Spinal cord (tissue), 10 donors: ENCODE data around the gene INO80. TPM values are rescaled to one million over a fixed set of nuclear protein-coding genes. Genes with fewer than 3 reads are reported as not detected.
"Not testable (repeated sequence)": the region's sequence is repeated elsewhere in the genome, so short reads cannot be mapped to it uniquely, and the experiment has no call there.

Experiments used
- DNase-seq, 6 donors: peaks; one replicate each; pipeline versions ENCODE4 v3.0.0 to v3.0.0-alpha.2; 2013 to 2015; ENCODE audit warnings: low spot score in 6 of 6, low read depth in 4 of 6
- H3K27ac ChIP-seq: one replicate; pipeline ENCODE4 v1.5.1; 2013; ENCODE audit warnings: low read depth, low read length, control low read depth
- H3K27me3 ChIP-seq: one replicate; pipeline ENCODE4 v1.6.1; 2013; ENCODE audit warnings: low read length; ENCODE audit not compliant: control insufficient read depth, insufficient read depth
- H3K36me3 ChIP-seq: one replicate; pipeline ENCODE4 v1.6.1; 2013; ENCODE audit warnings: low read length; ENCODE audit not compliant: control insufficient read depth, insufficient read depth
- H3K4me1 ChIP-seq: one replicate; pipeline ENCODE4 v1.6.1; 2013; ENCODE audit warnings: low read length; ENCODE audit not compliant: control insufficient read depth, insufficient read depth
- H3K4me3 ChIP-seq: one replicate; pipeline ENCODE4 v1.5.1; 2013; ENCODE audit warnings: low read depth, low read length, control low read depth
- H3K9me3 ChIP-seq: one replicate; pipeline ENCODE4 v1.6.1; 2013; ENCODE audit warnings: low read length; ENCODE audit not compliant: control insufficient read depth, insufficient read depth
- WGBS: methylation state at CpG from one replicate; pipeline ENCODE4 v1.1.5; 2013; ENCODE audit warnings: missing lambda C conversion rate; ENCODE audit not compliant: insufficient coverage; 5-methylcytosine and 5-hydroxymethylcytosine counted together
- polyA plus RNA-seq, 2 donors: library from polyadenylated mRNA; unstranded; fragments of 120-200 nt; gene quantifications; one replicate each; pipeline ENCODE4 v1.2.1, GENCODE V29; 2013; ENCODE audit not compliant: insufficient read length in 2 of 2
- total RNA-seq, 2 donors: library from RNA; depleted of rRNA in 1 of 2; stranded (reverse); fragments of 120-200 nt in 1 of 2; fragments of >200 nt in 1 of 2; gene quantifications; one replicate each; pipeline versions ENCODE4 v1.2.3 to v1.2.4, GENCODE V29; 2013 to 2014
- donor health status: healthy.

INO80 gene
- total and polyA plus RNA-seq, 4 donors = 15.9 to 27.8 (median 19.3) TPM

DNA sequence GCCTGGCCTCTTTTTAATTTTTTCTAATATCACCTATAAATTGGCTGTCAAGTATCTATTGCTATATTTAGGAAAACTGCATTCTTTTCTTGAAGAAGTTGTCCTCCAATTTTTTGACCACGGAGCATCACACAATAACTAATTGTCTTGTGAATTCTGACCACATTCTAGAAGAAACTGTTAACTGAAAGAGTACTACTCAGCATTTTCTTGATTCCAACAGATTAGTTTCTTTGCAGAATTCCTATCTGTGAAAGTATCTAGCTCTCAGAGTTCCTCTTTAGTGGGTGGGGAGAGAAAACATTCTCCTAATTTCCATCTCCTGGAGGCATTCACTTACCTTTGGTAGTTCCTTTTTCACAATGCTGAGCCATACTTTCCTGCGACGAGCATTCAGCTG is 31.1 kb downstream of the INO80 start:
- no peaks in the 10 kb centered on the region for H3K27me3 ChIP-seq
- no peak overlapping the region for H3K27ac ChIP-seq
- peaks cover 66% of the 10 kb centered on the region for H3K36me3 ChIP-seq
- no peak overlapping the region for H3K4me3 ChIP-seq
- 92% methylated on average over 3 of the region's 3 CpGs for WGBS
- no peaks in the 10 kb centered on the region for H3K4me1 ChIP-seq
- H3K9me3 ChIP-seq = no peaks in the 10 kb centered on the region
- no peak for DNase-seq

DNA sequence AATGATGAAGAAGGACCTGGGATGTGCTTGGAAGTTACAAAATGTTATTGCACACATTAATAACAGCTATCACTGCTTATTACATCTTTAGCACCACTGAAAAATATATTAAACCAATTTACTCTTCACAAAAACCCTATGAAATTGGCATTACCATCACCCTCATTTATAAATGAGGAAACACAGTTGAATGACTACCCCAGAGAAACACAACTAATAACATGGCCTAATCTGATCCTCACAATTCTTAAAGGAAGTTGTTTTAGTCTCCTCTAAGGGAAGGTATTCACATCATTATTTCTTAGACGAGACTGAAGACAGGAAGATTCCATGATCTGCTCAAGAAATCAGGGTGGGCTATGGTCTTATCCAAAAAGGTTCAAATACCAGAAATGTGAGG is 35.9 kb downstream of the INO80 start:
- H3K27me3 ChIP-seq = no peaks in the 10 kb centered on the region
- no peaks in the 10 kb centered on the region for H3K9me3 ChIP-seq
- H3K27ac ChIP-seq = no peak overlapping the region
- no CpG with 5 or more reads among the region's 1 CpG for WGBS
- peak in 1 of 6 donors; percentile 15 for DNase-seq
- H3K4me3 ChIP-seq = no peak overlapping the region
- peaks cover 79% of the 10 kb centered on the region for H3K36me3 ChIP-seq
- H3K4me1 ChIP-seq = no peaks in the 10 kb centered on the region

- Histone ChIP-seq H3K9me3 (no peaks in the 10 kb centered on the region), H3K36me3 (peaks cover 79% of the 10 kb centered on the region), H3K4me3 (no peak overlapping the region), H3K27me3 (no peaks in the 10 kb centered on the region), H3K27ac (no peak overlapping the region), H3K4me1 (no peaks in the 10 kb centered on the region)
- DNase-seq = no peak
- WGBS = 81% methylated on average over 8 of the region's 8 CpGs
Measured at GRCh38 chr15:41079717-41080116, 36.4 kb downstream of the INO80 start.

DNA sequence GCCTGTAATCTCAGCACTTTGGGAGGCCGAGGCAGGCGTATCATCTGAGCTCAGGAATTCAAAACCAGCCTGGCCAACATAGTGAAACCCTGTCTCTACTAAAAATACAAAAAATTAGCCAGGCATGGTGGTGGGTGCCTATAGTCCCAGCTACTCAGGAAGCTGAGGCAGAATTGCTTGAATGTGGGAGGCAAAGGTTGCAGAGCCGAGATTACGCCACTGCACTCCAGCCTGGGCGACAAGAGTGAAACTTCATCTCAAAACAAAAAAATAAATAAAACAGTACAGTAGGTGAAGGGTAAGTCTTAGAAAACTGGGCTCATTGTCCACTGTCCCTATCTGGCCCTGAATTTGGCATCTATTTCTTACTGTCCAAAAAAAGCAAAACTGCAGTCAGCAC is 37.2 kb downstream of the INO80 start:
- not testable (repeated sequence) for H3K27ac ChIP-seq, H3K4me3 ChIP-seq, H3K9me3 ChIP-seq, H3K4me1 ChIP-seq, H3K27me3 ChIP-seq, DNase-seq
- WGBS = 100% methylated on average over 1 of the region's 5 CpGs
- peaks cover 74% of the 10 kb centered on the region for H3K36me3 ChIP-seq

- no peak overlapping the region for H3K4me3 ChIP-seq
- no CpG with 5 or more reads among the region's 7 CpGs for WGBS
- H3K27me3 ChIP-seq = no peaks in the 10 kb centered on the region
- H3K4me1 ChIP-seq = no peaks in the 10 kb centered on the region
- no peak overlapping the region for H3K27ac ChIP-seq
- DNase-seq = no peak
- no peaks in the 10 kb centered on the region for H3K9me3 ChIP-seq
- peaks cover 71% of the 10 kb centered on the region for H3K36me3 ChIP-seq
Measured at GRCh38 chr15:41078125-41078524, 38.0 kb downstream of the INO80 start.

GRCh38 chr15:41073028-41073427 is 43.1 kb downstream of the INO80 start:
- Histone ChIP-seq H3K4me3 (no peak overlapping the region), H3K27me3 (no peaks in the 10 kb centered on the region), H3K4me1 (no peaks in the 10 kb centered on the region), H3K27ac (no peak overlapping the region), H3K36me3 (peaks cover 59% of the 10 kb centered on the region), H3K9me3 (no peaks in the 10 kb centered on the region)
- DNase-seq = no peak
- WGBS = no CpG with 5 or more reads among the region's 3 CpGs

- Histone ChIP-seq H3K27ac (no peak overlapping the region), H3K27me3 (no peaks in the 10 kb centered on the region), H3K36me3 (peaks cover 53% of the 10 kb centered on the region), H3K9me3 (no peaks in the 10 kb centered on the region), H3K4me3 (no peak overlapping the region), H3K4me1 (no peaks in the 10 kb centered on the region)
- WGBS = no CpG with 5 or more reads among the region's 3 CpGs
- DNase-seq = no peak
Measured at GRCh38 chr15:41072013-41072412, 44.1 kb downstream of the INO80 start.

GRCh38 chr15:41066516-41066915 is 49.6 kb downstream of the INO80 start:
- no peak overlapping the region for H3K4me3 ChIP-seq
- H3K27me3 ChIP-seq = no peaks in the 10 kb centered on the region
- 88% methylated on average over 2 of the region's 7 CpGs for WGBS
- H3K4me1 ChIP-seq = no peaks in the 10 kb centered on the region
- peaks cover 4% of the 10 kb centered on the region for H3K9me3 ChIP-seq
- no peak for DNase-seq
- H3K27ac ChIP-seq = no peak overlapping the region
- H3K36me3 ChIP-seq = peaks cover 46% of the 10 kb centered on the region

DNA sequence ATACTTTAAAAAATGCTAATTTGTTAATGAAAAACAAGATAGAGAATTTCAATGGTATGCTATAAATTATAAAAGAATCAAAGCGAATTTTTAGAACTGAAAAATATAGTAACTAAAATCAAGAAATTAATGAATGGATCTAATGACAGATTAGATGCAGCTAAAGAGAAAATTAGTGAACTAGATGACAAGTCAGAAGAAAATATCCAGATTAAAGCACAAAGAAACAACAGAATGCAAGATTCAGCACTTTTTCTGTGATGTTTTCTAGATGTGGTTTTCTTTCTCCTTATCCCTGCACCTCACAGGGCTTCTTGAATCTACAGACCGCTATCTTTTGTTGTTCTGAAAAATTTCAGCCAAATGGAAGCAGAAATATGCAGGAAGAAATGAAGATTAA is 54.4 kb downstream of the INO80 start:
- no peak overlapping the region for H3K27ac ChIP-seq
- DNase-seq = no peak
- H3K4me1 ChIP-seq = no peaks in the 10 kb centered on the region
- no peaks in the 10 kb centered on the region for H3K27me3 ChIP-seq
- H3K36me3 ChIP-seq = peaks cover 53% of the 10 kb centered on the region
- no CpG with 5 or more reads among the region's 2 CpGs for WGBS
- no peak overlapping the region for H3K4me3 ChIP-seq
- H3K9me3 ChIP-seq = peaks cover 4% of the 10 kb centered on the region

GRCh38 chr15:41060505-41060904 is 55.6 kb downstream of the INO80 start:
- Histone ChIP-seq H3K36me3 (peaks cover 52% of the 10 kb centered on the region), H3K27ac (no peak overlapping the region), H3K9me3 (peaks cover 4% of the 10 kb centered on the region), H3K4me3 (no peak overlapping the region), H3K4me1 (no peaks in the 10 kb centered on the region), H3K27me3 (no peaks in the 10 kb centered on the region)
- 100% methylated on average over 2 of the region's 3 CpGs for WGBS
- no peak for DNase-seq
